SH-SY5Y (cell line): ENCODE measurements around the gene SMARCB1.

Experiments
- GATA2 ChIP-seq: IDR thresholded peaks from 2 replicates; pipeline ENCODE4 v1.6.1; 2011; ENCODE audit warnings: mild to moderate bottlenecking, low read depth, low read length
- GATA3 ChIP-seq: IDR thresholded peaks from 2 replicates; pipeline ENCODE4 v1.6.1; 2011; ENCODE audit warnings: low read depth, mild to moderate bottlenecking, low read length, moderate library complexity

GRCh38 chr22:23756891-23757290 is 29.9 kb upstream of the SMARCB1 start:
- TF ChIP-seq GATA3 (no peak), GATA2 (no peak)
